ENCODE data around the gene TRPT1.

DNA sequence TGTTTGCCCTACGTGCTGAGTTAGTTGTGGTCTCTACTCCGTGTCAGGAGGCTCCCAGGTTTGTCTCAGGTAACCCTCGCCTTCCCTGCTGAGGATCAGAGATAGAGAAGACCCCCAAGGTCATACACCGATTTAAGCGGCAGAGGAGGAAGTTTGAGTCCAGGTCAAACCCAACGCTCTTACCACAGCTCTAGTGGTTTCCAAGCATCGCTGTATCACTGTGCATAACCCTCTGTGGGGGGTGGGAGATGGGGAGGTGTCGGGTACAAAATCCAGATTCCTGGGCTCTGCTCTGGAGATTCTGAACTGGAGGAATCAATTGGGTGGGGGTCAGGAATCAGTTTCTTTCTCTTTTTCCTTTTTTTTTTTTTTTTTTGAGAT lies 5.0 kb upstream of the TRPT1 start:
- TF ChIP-seq, protein P1, sequence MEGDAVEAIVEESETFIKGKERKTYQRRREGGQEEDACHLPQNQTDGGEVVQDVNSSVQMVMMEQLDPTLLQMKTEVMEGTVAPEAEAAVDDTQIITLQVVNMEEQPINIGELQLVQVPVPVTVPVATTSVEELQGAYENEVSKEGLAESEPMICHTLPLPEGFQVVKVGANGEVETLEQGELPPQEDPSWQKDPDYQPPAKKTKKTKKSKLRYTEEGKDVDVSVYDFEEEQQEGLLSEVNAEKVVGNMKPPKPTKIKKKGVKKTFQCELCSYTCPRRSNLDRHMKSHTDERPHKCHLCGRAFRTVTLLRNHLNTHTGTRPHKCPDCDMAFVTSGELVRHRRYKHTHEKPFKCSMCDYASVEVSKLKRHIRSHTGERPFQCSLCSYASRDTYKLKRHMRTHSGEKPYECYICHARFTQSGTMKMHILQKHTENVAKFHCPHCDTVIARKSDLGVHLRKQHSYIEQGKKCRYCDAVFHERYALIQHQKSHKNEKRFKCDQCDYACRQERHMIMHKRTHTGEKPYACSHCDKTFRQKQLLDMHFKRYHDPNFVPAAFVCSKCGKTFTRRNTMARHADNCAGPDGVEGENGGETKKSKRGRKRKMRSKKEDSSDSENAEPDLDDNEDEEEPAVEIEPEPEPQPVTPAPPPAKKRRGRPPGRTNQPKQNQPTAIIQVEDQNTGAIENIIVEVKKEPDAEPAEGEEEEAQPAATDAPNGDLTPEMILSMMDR (IDR thresholded peaks at IDR 0.05) = no peak
- TF ChIP-seq POLR2A (IDR thresholded peaks at IDR 0.05) = no peak
- no peak for TF ChIP-seq POLR2AphosphoS5 (IDR thresholded peaks at IDR 0.05; ENCODE audit: insufficient read depth in 1 of 2, low read depth in 1 of 2)
